NCI-H2196 (cell line): ENCODE data around the gene GSN.

Source experiments
- DNase-seq: peaks from one replicate; lab custom pipeline; 2025; ENCODE audit not compliant: unreplicated experiment; lab: John Stamatoyannopoulos, UW

GSN gene

DNA sequence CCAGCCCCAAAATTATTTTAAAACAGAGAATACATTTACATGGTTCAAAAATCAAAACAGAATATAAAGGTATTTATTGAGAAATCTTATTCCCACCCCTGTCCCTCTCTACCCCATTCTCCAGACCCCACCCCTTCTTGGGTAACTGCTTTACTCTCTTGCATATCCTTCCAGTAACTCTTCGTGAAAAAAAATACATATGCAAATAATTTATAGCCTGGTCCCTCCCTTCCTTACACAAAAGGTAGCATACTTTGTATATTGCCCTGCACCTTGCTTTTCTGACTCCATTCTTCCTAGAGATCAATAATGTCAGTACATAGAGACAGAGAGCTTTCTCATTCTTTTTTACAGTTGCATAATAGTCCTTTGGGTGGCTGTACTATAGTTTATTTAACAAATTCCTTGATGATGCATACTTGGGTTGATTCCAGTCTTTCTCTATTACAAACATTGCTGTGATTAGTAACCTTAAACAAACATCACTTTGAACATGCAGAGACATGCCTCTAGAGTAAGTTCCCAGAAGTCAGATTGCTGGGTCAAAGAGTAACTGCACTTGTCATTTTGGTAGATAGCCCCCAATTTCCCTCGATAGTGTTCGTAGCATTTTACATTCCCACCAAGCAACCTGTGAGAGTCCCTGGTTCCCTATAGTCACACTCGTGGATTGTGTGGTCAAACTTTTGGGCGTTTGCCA is 54.2 kb downstream of the GSN start:
- peak; percentile 43 for DNase-seq

DNA sequence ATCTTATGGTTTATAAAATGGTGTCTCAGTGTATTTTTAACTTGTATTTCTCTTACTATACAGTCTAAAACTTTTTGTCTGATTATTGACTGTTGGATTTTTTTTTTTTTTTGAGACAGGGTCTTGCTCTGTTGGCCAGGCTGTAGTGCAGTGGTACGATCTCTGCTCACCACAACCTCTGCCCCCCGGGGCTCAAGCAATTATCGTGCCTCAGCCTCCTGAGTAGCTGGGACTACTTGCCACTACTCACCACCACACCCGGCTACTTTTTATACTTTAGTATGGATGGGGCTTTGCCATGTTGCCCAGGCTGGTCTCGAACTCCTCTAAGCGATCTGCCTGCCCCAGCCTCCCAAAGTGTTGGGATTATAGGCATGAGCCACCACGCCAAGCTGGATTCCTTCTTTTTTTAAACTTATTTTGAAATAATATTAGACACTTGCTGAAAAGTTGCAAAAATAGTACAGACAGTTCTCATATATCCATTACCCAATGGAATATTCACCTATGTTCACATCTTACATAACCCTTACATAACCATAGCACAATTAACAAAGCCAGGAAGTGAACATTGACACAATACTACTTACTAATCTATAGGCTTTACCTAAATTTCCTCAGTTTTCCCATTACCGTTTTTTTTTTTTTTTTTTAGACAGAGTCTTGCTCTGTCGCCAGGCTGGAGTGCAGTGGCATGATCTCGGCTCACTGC is 54.9 kb downstream of the GSN start:
- DNase-seq = no peak

DNA sequence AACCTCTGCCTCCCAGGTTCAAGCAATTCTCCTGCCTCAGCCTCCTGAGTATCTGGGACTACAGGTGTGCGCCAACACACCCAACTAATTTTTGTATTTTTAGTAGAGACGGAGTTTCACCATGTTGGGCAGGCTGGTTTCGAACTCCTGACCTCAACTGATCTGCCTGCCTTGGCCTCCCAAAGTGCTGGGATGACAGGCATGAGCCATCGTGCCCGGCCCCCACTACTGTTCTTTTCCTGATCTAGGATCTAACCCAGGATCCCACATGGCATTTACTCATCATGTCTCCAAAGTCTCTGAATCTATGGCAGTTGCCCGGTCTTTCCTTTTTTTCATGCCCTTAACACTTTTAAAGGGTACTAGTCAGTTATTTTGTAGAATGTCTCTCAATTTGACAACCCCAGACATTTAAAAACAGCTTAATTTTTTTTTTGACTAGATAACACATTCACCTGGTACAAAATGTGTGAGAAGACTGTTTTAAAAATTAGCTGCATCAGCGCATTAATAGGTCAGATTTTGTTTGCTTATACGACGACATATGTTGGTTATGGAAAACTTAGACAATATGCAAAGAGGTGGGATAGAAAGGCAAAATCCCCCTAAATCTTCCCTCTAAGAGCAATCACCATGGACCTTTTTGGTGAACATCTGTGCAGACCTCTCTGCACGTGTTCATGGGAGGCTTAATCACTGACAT is 55.6 kb downstream of the GSN start:
- no peak for DNase-seq

DNA sequence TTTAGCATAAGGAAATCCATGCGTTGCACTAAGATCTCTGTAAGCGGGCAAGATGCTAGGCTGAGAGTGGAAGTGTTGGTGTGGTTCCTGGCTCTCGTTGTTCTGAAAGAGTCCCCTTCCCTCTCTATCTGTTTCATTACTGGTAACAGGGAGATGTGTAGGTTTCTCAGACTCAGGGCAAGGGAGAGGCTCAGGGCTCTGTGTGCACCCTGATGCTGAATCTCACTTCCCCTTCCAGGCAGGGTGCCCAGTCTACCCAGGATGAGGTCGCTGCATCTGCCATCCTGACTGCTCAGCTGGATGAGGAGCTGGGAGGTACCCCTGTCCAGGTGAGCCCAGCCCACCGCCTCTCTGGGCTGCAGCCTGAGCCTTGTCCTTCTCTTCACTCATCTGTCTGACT is 56.4 kb downstream of the GSN start:
- DNase-seq = no peak

DNA sequence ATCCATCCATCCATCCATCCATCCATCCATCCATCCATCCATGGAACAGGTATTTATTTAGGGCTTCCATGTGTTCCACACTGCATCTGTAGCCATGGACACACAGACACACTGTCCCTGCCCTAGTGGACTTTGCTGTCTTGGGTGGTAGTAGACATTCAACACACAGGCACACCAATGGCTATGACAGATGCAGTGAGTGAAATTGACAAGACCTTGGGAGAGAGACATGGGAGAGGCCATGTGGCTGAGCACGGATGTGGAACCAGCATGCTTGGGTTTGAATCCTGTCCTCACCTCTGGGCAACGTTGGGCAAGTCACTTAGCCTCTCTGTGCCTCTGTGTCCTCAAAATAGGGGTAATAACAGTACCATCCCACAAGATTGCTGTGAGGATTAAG is 56.8 kb downstream of the GSN start:
- no peak for DNase-seq

DNA sequence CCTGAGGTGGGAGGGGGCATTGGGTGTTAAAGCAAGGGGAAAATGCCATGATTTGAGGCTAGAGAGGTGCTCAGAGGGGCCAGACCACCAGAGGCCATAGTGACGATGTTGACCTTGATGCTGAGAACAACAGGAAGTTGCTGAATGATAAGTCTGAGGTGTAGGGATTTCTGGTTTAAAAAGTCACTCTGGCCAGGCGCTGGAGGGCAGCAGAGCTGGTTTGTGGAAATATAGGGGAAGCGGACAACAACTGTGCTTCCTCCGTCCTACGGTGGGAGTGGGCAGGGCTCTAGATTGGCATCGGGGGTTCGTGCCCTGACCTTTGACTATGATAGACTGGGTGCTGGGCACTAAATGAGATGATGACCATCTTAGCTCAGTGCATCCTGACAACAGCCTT is 57.4 kb downstream of the GSN start:
- no peak for DNase-seq

GRCh38 chr9:121326130-121326838 is 58.3 kb downstream of the GSN start:
- no peak for DNase-seq

DNA sequence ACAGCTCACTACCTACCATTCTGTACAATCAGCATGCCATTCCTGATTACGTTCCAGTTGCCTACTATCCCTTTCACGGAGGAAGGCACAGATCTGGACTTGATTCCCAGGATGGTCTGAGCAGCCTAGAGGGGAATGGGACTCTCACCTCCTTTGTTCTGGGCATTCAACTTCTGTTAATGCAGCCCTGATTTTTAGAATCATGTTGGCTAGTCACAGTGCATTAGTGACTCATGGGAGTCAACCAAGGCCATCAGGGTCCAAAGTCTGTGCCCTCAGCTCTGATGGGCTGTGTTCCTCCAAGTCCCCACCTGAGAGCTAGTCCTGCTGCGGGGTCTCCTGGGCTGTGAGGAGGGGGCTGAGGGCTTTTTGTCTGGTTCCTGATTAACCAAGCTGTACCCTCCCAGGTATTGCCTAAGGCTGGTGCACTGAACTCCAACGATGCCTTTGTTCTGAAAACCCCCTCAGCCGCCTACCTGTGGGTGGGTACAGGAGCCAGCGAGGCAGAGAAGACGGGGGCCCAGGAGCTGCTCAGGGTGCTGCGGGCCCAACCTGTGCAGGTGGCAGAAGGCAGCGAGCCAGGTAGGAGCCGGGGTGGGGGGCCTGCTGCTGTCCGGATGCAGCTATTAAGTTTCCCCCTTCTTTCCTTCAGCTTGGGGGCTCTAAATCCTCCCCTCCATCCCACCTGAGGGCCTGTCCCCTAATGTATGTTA is 59.1 kb downstream of the GSN start:
- DNase-seq = no peak

- DNase-seq = no peak
These were observed 60.5 kb downstream of the GSN start for GRCh38 chr9:121328476-121328875.

DNA sequence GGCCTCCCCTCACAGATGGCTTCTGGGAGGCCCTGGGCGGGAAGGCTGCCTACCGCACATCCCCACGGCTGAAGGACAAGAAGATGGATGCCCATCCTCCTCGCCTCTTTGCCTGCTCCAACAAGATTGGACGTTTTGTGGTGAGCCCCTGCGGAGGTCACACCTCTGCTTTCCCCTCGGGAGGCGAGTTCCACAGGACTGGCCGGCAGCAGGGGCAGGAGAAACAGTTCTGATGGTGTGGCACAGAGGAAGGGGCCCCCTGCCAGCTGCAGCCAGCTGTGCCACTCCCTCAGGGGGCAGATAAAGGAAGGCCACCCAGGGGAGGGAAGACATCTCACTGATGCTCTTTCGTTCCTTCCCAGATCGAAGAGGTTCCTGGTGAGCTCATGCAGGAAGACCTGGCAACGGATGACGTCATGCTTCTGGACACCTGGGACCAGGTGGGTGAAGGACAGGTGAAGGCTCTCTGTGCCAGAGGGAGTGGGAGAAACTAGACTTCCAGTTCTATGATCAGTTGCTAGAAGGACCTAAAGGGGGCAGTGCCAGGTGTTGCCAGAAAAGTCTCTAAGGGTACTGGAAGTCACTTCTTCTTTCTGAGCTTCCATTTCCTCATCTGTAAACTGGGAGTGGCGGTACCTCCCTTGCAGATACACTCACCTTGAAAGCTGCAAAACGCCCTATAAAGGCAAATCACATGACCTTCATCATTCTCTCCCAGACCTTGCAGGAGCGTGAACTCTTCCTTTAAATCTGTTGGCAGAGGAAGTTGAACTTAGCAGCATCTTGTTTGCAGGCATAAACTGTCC is 61.1 kb downstream of the GSN start:
- DNase-seq = peak; percentile 20

- no peak for DNase-seq
These were observed 63.6 kb downstream of the GSN start for GRCh38 chr9:121331549-121331948.

DNA sequence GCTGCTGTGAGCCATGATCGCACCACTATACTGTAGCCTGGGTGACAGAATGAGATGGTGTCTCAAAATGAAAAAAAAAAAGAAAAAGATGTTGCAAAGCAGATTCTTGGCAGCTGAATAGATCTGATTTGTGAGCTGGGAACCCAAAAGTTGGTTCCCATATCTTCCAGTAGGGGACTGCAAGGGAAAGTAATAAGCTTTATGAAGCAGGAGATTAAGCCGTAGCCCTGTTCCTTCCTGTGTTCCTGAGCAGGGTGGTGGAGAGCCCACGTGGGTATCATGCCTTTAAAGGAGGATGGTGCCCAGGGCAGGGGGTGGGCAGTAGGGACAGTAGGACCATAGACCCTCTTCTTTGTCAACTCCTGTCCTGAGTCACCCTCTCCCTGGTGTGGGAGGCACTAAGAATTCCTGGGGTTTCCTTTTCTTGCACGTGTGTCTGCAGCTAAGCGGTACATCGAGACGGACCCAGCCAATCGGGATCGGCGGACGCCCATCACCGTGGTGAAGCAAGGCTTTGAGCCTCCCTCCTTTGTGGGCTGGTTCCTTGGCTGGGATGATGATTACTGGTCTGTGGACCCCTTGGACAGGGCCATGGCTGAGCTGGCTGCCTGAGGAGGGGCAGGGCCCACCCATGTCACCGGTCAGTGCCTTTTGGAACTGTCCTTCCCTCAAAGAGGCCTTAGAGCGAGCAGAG is 64.2 kb downstream of the GSN start:
- DNase-seq = no peak

GRCh38 chr9:121333950-121334773 is 66.2 kb downstream of the GSN start:
- DNase-seq = no peak

- no peak for DNase-seq
These were observed 68.7 kb downstream of the GSN start for GRCh38 chr9:121336665-121337064.

DNA sequence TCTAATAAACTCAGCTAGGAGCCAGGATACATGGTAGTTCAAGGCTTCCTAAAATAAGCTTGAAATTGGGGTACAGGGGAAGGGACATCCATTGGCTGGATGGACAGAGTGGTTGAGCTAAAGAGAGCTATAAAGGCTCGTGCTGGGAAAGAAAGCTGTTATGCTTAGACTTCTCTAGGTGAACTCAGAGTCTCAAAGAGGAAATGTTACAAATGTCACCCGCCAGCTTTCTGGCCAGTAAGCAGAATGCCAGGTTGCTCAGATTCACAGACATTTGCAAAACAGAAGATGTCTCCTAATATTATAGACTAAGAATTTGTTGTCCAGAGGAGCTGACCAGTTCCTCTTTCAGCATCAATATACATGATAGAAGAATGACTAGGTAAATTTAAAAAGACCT is 71.5 kb downstream of the GSN start:
- no peak for DNase-seq

DNA sequence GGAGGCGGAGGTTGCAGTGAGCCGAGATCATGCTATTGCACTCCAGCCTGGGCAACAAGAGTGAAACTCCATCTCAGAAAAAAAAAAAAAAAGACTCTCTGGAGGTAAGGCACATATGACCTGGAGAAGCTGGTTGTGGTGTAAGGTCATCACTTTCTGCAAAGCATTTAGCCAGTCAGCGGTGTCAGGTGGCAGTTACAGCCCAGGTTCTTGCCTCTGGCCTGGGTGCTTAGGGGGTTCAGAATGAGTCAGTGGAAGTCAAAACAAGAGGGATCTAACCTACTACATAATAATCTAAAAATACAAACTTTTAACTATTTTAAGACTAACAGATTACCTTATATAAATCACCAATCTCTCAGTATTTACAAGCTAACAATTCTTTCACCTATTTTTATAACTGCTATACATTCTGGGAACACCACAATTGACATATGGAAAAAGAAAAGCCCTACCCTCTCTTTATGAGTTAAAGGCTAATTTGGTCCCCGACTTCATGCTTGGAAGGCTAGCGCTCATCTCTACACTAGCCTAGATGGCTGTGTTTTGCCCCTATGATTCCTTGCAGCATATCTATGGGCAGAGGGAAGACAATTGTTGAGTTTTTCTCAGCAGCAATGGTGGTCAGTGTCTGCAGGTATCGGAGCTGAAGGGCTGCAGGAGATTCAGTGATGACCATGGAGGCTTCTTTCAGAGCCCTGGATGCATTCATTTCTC is 72.9 kb downstream of the GSN start:
- no peak for DNase-seq

DNA sequence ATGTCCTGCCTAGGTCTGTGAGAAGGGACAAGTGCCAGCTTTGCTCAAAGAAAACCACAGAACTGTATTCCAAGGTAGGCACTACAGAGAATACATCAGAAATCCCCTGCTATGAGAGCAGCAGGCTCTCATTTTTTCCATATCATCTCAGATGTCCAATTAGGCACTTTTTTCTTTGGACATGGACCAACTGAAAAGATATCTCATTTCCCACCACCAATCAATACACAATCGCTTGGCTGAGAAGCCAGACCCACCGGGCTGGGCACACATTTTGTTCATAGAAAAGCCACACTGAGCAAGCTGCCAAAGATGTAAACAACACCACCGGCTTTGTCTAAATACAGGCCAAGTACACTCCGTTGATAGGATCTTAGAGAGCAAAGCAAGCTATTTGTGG is 76.2 kb downstream of the GSN start:
- DNase-seq = peak; percentile 72

- DNase-seq = no peak
These were observed 77.1 kb downstream of the GSN start for GRCh38 chr9:121345070-121345469.
